GM12878 (cell line): ENCODE data around the gene MCOLN2. TPM values are rescaled to one million over a fixed set of nuclear protein-coding genes. Genes with fewer than 3 reads are reported as not detected.

Source experiments
- ATAC-seq: fragments of 200-7000 bp; cut with Tn5 transposase; 3 replicates; pipeline ENCODE4 v1.9.1; 2020; ENCODE audit warnings: mild to moderate bottlenecking, moderate library complexity
- BruUV-seq: library from RNA; stranded (reverse); fragments of 400-500 nt; replicated peaks from 2 replicates; lab custom pipeline; 2021; lab: Mats Ljungman, UMichigan
- CTCF ChIA-PET: fragments of 300-600 bp; sonication (Branson Sonifier 250); formaldehyde crosslinking; extraction: SDS; loops from one replicate; lab custom pipeline; 2021; ENCODE audit warnings: inconsistent platforms; lab: Yijun Ruan, JAX
- POLR2A ChIA-PET: fragments of 350-600 bp; formaldehyde crosslinking; extraction: SDS; loops from one replicate; lab custom pipeline; 2021; ENCODE audit warnings: inconsistent platforms; lab: Charles Lee
- RAD21 ChIA-PET: fragments of 300-600 bp; sonication (Branson Sonifier 250); formaldehyde crosslinking; loops from one replicate; lab custom pipeline; 2023; ENCODE audit warnings: antibody characterized with exemption; ENCODE audit not compliant: unreplicated experiment; lab: Charles Lee
- SMC1A ChIA-PET: fragments of 300-600 bp; sonication (Branson Sonifier 250); formaldehyde crosslinking; loops from one replicate; lab custom pipeline; 2023; ENCODE audit not compliant: unreplicated experiment, uncharacterized antibody; lab: Charles Lee
- DNase-seq: peaks from one replicate; pipeline ENCODE4 v3.0.0-alpha.2; 2011; ENCODE audit warnings: low read depth, low spot score
- FAIRE-seq: peaks from 3 replicates; lab custom pipeline; 2011; peaks lifted over from hg19 to GRCh38; lab: Jason Lieb, UNC
- H2AFZ ChIP-seq: 2 replicates; pipeline ENCODE4 v1.6.0; 2011; ENCODE audit warnings: low read depth, low read length, control low read depth; ENCODE audit not compliant: control insufficient read depth
- H3K27ac ChIP-seq: 2 replicates; pipeline ENCODE4 v1.5.1; 2011; ENCODE audit warnings: control low read depth; ENCODE audit not compliant: control insufficient read depth, insufficient read depth
- H3K27me3 ChIP-seq, 2 experiments: replicated peaks in 1 of 2; 2 replicates each; pipeline versions ENCODE4 v1.6.0 to v1.6.1; 2011; ENCODE audit warnings: low read length in 1 of 2; ENCODE audit not compliant: control insufficient read depth in 2 of 2, insufficient read depth in 2 of 2
- H3K36me3 ChIP-seq, 2 experiments: 2 replicates each; pipeline ENCODE4 v1.5.1; 2011; ENCODE audit warnings: low read length in 1 of 2; ENCODE audit not compliant: control insufficient read depth in 2 of 2, insufficient read depth in 2 of 2
- H3K4me1 ChIP-seq: 2 replicates; pipeline ENCODE4 v1.6.1; 2011; ENCODE audit warnings: mild to moderate bottlenecking, low read length, moderate library complexity, mixed read lengths; ENCODE audit not compliant: control insufficient read depth, insufficient read depth
- H3K4me2 ChIP-seq: 2 replicates; pipeline ENCODE4 v1.6.0; 2011; ENCODE audit warnings: control low read depth; ENCODE audit not compliant: control insufficient read depth, insufficient read depth
- H3K4me3 ChIP-seq: fragments of 200-600 bp; sonication (generic); 2 replicates; pipeline ENCODE4 v1.5.1; 2016
- H3K79me2 ChIP-seq: 2 replicates; pipeline ENCODE4 v1.6.0; 2011; ENCODE audit warnings: low read length; ENCODE audit not compliant: control insufficient read depth, insufficient read depth
- H3K9ac ChIP-seq: 2 replicates; pipeline ENCODE4 v1.8.0; 2011; ENCODE audit warnings: low read length, control low read depth, mixed read lengths; ENCODE audit not compliant: control insufficient read depth, insufficient read depth
- H3K9me3 ChIP-seq: replicated peaks from 3 replicates; pipeline ENCODE4 v1.5.1; 2011; ENCODE audit warnings: mild to moderate bottlenecking, low read length; ENCODE audit not compliant: control insufficient read depth, insufficient read depth
- H4K20me1 ChIP-seq: 2 replicates; pipeline ENCODE4 v1.6.0; 2011; ENCODE audit not compliant: control insufficient read depth, insufficient read depth
- BRCA1 ChIP-seq: IDR thresholded peaks from 2 replicates; pipeline ENCODE4 v1.6.1; 2011; ENCODE audit warnings: low read depth, low read length, improper control_type of control experiment
- CTCF ChIP-seq, 3 experiments: IDR thresholded peaks in 2 of 3; conservative IDR thresholded peaks in 1 of 3; 2 replicates each; pipeline ENCODE4 v1.5.1; 2011; ENCODE audit warnings: low read depth in 3 of 3, low read length in 3 of 3, mild to moderate bottlenecking in 3 of 3, control low read depth in 2 of 3, moderate library complexity in 2 of 3, inconsistent platforms in 1 of 3, mixed read lengths in 1 of 3; ENCODE audit not compliant: control insufficient read depth in 2 of 3, insufficient read depth in 1 of 3; ENCODE audit errors: extremely low read depth in 1 of 3
- DPF2 ChIP-seq: fragments of 450-650 bp; IDR thresholded peaks from 2 replicates; pipeline ENCODE4 v1.6.1; 2017; ENCODE audit warnings: mild to moderate bottlenecking
- ETV6 ChIP-seq, 2 experiments: fragments of 450-650 bp in 1 of 2; IDR thresholded peaks in 1 of 2; conservative IDR thresholded peaks in 1 of 2; 2 replicates each; pipeline ENCODE4 v1.6.1; 2014; ENCODE audit warnings: antibody characterized with exemption in 1 of 2, borderline replicate concordance in 1 of 2, low read depth in 1 of 2, mild to moderate bottlenecking in 1 of 2, moderate library complexity in 1 of 2
- FOXM1 ChIP-seq: IDR thresholded peaks from 2 replicates; pipeline ENCODE4 v1.6.1; 2012; ENCODE audit warnings: low read depth, mild to moderate bottlenecking, inconsistent platforms, low read length, moderate library complexity
- MXI1 ChIP-seq: fragments of 150-350 bp; IDR thresholded peaks from 2 replicates; pipeline ENCODE4 v1.6.1; 2011; ENCODE audit warnings: low read depth, mild to moderate bottlenecking, inconsistent platforms, low read length, improper control_type of control experiment
- NR2C2 ChIP-seq: IDR thresholded peaks from 2 replicates; pipeline ENCODE4 v1.6.1; 2011; ENCODE audit warnings: borderline replicate concordance, low read depth; ENCODE audit not compliant: control insufficient read depth, insufficient read length
- RCOR1 ChIP-seq: conservative IDR thresholded peaks from 2 replicates; pipeline ENCODE4 v1.6.1; 2012; ENCODE audit warnings: low read depth, low read length, improper control_type of control experiment
- SPI1 ChIP-seq: IDR thresholded peaks from 2 replicates; pipeline ENCODE4 v1.6.1; 2011; ENCODE audit warnings: low read depth, mild to moderate bottlenecking, low read length, moderate library complexity, borderline replicate concordance; ENCODE audit not compliant: insufficient read depth
- STAT1 ChIP-seq: fragments of 450-650 bp; conservative IDR thresholded peaks from 2 replicates; pipeline ENCODE4 v1.6.1; 2014; ENCODE audit warnings: antibody characterized with exemption, mild to moderate bottlenecking
- STAT3 ChIP-seq: IDR thresholded peaks from 2 replicates; pipeline ENCODE4 v1.6.1; 2011; ENCODE audit warnings: low read depth, low read length, improper control_type of control experiment
- USF1 ChIP-seq: IDR thresholded peaks from 2 replicates; pipeline ENCODE4 v1.6.1; 2011; ENCODE audit warnings: borderline replicate concordance, low read depth, mild to moderate bottlenecking, moderate library complexity, mixed read lengths, low read length; ENCODE audit not compliant: insufficient read depth; ENCODE audit errors: extremely low read length
- WGBS: methylation state at CpG from one replicate; pipeline ENCODE4 v1.1.6; 2016; ENCODE audit warnings: low lambda C conversion rate; ENCODE audit not compliant: insufficient replicate concordance, insufficient coverage; ENCODE audit errors: missing lambda C conversion rate; 5-methylcytosine and 5-hydroxymethylcytosine counted together
- in situ Hi-C: fragments of 300-500 bp; cut with MboI; formaldehyde crosslinking; loops from 9 replicates; pipeline ENCODE4 v1.14.3; 2018; ENCODE audit warnings: mixed read lengths
- intact Hi-C: fragments of 100-400 bp; cut with micrococcal nuclease; formaldehyde crosslinking; loops from one replicate; pipeline ENCODE4 v1.14.2; 2022; ENCODE audit not compliant: unreplicated experiment
- polyA plus RNA-seq, 11 experiments: library from polyadenylated mRNA; depleted of rRNA in 4 of 11; unstranded in 6 of 11; stranded (reverse) in 5 of 11; fragments of >200 nt; fragmentation: Nextera tagmentation in 4 of 11; fragmentation: Illumina TruSeq in 1 of 11; extraction: Ambion mirVana in 4 of 11; extraction: Trizol in 1 of 11; gene quantifications; 1 replicate in 1 of 11; 2 replicates in 10 of 11; pipeline versions ENCODE4 v1.2.1 to v1.2.3, GENCODE V29; 2011 to 2016; ENCODE audit warnings: inconsistent platforms in 2 of 11, missing spikeins in 2 of 11, low read depth in 1 of 11
- total RNA-seq, 4 experiments: library from RNA; depleted of rRNA in 3 of 4; stranded (reverse); fragments of >200 nt in 3 of 4; fragmentation: Illumina TruSeq in 1 of 4; extraction: Trizol in 1 of 4; gene quantifications; 2 replicates each; pipeline versions ENCODE4 v1.2.1 to v1.2.3, GENCODE V29; 2013 to 2021

Gene MCOLN2
- total and polyA plus RNA-seq, 10 of the 15 experiments (the other 5 are each of a cell fraction or from before 2014, with no cell fraction given), result 25.9 to 233 (median 109) TPM

- no peaks in the 10 kb centered on the region for H3K36me3 ChIP-seq
- ATAC-seq (no peak), FAIRE-seq (no peak), DNase-seq (no peak)
- in situ Hi-C loops, result loop anchor here (5.0 kb wide), 1 partner anchor 77 kb away; no protein-coding TSS in a partner anchor
- ChIA-PET POLR2A (interaction anchor here (0.7 to 1.5 kb wide), 2 partner anchors 52 to 759 kb away, joined by 4 read pairs; no protein-coding TSS in a partner anchor), SMC1A (interaction anchor here (0.6 to 7.7 kb wide), 7 partner anchors 8 to 181 kb away, joined by 3 to 214 read pairs (median 3); no protein-coding TSS in a partner anchor), RAD21 (interaction anchor here (1.2 to 4.3 kb wide), 5 partner anchors 23 to 80 kb away, joined by 3 to 62 read pairs (median 4); partner anchors contain the start of gene MCOLN2), CTCF (interaction anchor here (0.6 to 10.5 kb wide), 4 partner anchors 23 to 78 kb away, joined by 4 to 319 read pairs (median 6); no protein-coding TSS in a partner anchor)
- intact Hi-C loops, result loop anchor here (10.0 kb wide), 1 partner anchor 240 kb away; no protein-coding TSS in a partner anchor
- H3K27ac ChIP-seq, result no peak overlapping the region
- H3K9ac ChIP-seq, result no peak overlapping the region
- H3K4me2 ChIP-seq, result no peak overlapping the region
- no peaks in the 10 kb centered on the region for H3K79me2 ChIP-seq
- H2AFZ ChIP-seq, result no peak overlapping the region
- WGBS, result 83% methylated on average over 3 of the region's 3 CpGs
- H4K20me1 ChIP-seq, result no peaks in the 10 kb centered on the region
- no TSS peak for BruUV-seq
- no peak for TF ChIP-seq RCOR1
- TF ChIP-seq CTCF (IDR thresholded peaks at IDR 0.05 in 2 of 3, conservative IDR thresholded peaks at IDR 0.05 in 1 of 3; ENCODE audit: control insufficient read depth in 2 of 3, extremely low read depth in 1 of 3, insufficient read depth in 1 of 3, low read depth in 3 of 3, low read length in 3 of 3), result 0 out of 6 replicates have a peak, but pooled peaks of 1 of the 3 experiments have one; percentile 2
- no peak overlapping the region for H3K4me3 ChIP-seq
- H3K4me1 ChIP-seq, result no peaks in the 10 kb centered on the region
- H3K27me3 ChIP-seq, result no peaks in the 10 kb centered on the region
- no peaks in the 10 kb centered on the region for H3K9me3 ChIP-seq
Measured at GRCh38 chr1:85024736-85025135, 27.8 kb upstream of the MCOLN2 start.

DNA sequence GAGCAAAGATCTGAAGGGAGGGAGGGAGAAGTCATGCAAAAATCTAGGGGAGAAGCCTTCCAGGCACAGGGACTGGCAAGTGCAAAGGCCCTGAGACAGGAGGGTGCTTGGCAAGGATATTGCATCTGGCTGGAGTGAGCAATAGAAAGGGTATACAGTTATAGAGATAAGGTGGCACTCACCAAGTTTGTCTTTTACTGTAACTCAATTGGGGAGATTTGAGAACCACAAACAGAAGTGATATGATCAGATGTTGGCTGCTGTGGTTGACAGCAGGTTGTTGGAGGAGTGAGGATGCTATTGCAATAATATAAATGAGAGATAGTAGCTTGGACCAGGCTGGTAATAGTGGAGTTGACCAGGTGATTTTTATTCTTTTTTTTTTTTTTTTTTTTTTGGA is 25.8 kb upstream of the MCOLN2 start:
- Histone ChIP-seq H3K79me2 (no peaks in the 10 kb centered on the region), H3K27me3 (no peaks in the 10 kb centered on the region), H3K4me3 (no peak overlapping the region), H3K4me1 (no peaks in the 10 kb centered on the region), H3K9me3 (no peaks in the 10 kb centered on the region), H3K9ac (no peak overlapping the region), H3K4me2 (no peak overlapping the region), H3K27ac (no peak overlapping the region), H4K20me1 (no peaks in the 10 kb centered on the region), H3K36me3 (no peaks in the 10 kb centered on the region), H2AFZ (no peak overlapping the region)
- DNase-seq (no peak), FAIRE-seq (no peak), ATAC-seq (no peak)
- in situ Hi-C loops, result no loop called here
- no TSS peak for BruUV-seq
- RAD21 ChIA-PET, result no interaction called here
- POLR2A ChIA-PET, result interaction anchor here (0.6 kb wide), 1 partner anchor 30 kb away, joined by 4 read pairs; no protein-coding TSS in a partner anchor
- intact Hi-C loops, result loop anchor here (10.0 kb wide), 1 partner anchor 238 kb away; no protein-coding TSS in a partner anchor
- SMC1A ChIA-PET, result interaction anchor here (2.9 to 7.7 kb wide), 2 partner anchors 51 to 78 kb away, joined by 9 to 214 read pairs; no protein-coding TSS in a partner anchor
- CTCF ChIA-PET, result interaction anchor here (0.9 to 10.5 kb wide), 2 partner anchors 21 to 76 kb away, joined by 3 to 319 read pairs; no protein-coding TSS in a partner anchor
- TF ChIP-seq STAT1 (no peak), USF1 (no peak), BRCA1 (no peak), SPI1 (no peak), NR2C2 (no peak), ETV6 (conservative IDR thresholded peaks at IDR 0.05 in 1 of 2, IDR thresholded peaks at IDR 0.05 in 1 of 2; ENCODE audit: borderline replicate concordance in 1 of 2, low read depth in 1 of 2) (no peak), MXI1 (no peak), DPF2 (no peak), STAT3 (no peak), FOXM1 (no peak)
